ENCODE results near the gene PLG.
"Not testable (repeated sequence)": the region's sequence is repeated elsewhere in the genome, so short reads cannot be mapped to it uniquely, and the experiment has no call there.

PLG gene

DNA sequence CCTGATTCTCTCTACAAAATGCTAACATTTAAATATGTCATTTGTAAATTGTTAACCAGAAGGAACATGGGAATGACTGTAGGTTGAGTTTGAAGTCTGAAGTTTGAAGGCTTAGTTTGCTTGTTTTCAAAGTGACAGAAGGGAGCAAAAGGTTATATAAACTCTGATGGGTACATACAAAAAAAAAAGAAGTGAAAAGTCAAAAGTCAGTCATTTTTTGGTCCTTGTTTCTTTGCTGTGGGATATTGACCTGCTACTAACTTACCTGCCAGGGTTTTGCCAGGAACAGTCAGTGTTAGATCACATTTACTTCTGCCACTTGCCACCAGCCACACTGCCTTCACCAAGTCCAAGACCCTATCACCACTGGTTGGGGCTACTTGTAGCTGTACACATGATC, 6.9 kb downstream of the PLG start:
- DNase-seq = not testable (repeated sequence)

DNA sequence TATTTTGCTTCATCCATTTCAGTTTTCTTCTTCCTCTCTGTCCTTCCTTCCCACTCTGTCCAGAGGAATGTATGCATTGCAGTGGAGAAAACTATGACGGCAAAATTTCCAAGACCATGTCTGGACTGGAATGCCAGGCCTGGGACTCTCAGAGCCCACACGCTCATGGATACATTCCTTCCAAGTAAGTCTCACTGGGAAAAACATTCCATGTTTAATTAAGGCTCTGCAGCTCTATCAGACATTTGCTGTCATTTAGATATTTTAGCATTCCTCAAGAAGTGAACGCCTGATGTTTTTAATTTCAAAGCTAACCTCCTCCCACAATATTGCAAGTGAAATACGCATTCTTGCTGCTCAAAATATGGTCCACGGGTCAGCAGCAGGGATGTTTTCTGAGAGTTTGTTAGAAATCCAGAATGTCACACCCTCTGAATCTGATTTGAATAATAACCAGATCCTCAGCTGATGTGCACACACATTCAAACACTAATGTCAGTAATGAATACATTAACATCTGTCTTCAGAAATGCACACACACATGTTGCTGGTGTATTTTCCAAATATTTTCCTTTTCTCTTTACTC, 12.8 kb downstream of the PLG start:
- no peak for DNase-seq

DNA sequence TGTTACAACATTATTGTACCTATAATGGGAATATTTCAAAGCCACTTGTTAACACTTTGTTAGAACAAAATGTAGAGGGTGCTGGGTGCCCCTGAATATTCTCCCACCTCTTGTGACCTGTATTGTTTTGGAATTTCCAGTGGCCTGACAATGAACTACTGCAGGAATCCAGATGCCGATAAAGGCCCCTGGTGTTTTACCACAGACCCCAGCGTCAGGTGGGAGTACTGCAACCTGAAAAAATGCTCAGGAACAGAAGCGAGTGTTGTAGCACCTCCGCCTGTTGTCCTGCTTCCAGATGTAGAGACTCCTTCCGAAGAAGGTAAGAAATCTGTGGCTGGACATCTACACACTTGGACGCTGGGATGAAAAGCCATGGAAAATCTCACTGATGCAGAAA, 28.9 kb downstream of the PLG start:
- DNase-seq = no peak

DNA sequence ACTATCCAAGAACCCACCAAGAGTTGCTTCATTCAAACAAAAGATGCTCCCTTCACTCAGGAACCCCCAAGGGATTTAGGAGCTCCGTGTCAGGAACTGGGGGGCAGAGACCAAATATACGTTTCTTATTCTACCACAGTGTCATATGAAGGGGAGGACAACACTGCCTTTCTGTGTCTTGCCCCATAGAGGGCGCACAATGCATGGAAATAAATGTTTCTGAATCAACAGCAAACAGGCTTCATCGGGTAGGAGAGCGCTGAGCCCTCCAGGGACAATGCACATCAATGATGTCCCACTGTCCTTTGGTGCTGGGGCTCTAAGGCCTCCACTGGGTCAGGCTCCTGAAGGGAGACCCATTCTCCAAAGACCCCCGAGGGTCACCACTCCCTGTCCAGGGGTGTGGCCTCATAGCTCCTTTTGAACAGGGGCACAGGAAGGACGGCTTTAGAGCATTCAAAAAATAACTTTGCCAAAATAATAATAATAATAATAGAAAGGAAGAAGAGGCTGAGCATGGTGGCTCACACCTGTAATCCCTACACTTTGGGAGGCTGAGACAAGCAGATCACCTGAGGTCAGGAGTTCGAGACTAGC, 31.1 kb downstream of the PLG start:
- peak; percentile 46 for DNase-seq

DNA sequence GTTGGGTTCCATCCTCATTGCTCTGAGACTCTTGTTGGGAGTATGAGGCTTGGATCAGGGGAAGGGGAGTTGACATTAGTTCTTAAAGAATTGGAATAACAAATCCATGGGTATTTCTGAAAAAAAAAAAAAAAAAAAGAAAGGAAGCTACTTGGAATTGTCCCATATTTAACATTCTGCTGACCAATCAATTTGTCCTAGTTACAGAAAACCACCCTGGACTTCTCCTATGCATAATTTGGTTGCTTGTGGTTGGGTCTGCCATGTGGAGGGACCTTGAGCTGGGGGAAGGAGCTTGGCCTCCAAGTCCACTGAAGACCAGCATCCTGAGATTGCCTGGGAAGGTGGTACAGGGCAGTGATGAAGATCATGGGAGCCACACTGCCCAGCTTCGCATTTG, 32.6 kb downstream of the PLG start:
- DNase-seq = no peak

DNA sequence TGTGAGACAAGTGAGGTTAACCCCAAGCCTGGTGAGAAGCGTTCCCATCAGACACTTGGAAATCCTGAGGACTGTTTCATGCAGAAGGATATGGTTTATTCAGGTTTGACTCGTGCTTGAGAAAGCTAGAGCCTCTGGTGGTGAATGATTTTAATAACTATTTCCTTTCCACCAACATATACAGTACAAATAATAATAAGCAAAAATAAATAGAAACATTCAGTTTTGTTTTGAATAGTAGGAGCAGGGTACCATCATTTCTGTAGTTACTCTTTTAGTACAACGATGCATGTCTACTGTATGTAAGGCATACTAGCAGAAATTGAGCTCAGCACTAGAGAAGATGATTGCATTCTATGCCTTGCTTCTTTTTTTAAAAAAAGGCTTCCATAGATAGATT, 33.5 kb downstream of the PLG start:
- no peak for DNase-seq

DNA sequence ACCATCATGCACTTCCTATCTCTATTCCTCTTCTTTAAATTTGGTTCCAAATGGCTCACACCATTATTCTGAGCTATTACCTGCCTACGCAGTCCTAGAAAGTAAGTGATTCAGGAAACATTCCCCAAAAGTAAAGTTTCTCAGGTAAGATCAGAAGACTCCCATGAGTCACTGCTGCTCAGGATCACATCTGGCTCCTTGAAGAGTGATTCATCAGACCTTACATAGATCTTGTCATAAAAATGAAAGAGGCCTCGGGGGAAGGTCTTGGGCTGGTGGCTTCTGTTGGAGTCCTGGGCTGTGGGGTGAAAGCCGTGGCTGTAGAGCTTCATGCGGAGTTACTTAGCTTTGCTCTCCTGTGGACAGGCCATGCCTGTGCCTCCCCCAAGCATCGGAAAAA, 35.9 kb downstream of the PLG start:
- DNase-seq = no peak

DNA sequence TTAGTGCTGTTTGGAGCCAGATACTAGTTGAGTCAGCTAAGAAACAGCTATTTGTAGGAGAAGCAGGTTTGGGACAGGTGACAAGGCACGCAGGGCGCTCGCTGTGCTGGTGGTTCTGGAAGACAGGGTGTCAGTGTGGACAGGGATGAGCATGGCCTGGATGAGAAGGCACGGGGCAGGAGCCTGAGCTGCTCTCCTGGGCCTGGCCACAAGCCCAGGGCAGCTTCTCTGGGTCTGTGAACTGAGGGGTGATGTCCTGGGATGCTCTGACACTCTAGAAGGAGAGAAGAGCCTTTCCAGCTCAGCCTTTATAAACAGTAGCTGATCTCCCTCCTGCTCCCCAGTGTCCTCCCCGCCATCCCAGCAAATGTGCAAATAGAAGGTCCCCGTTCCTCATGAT, 37.9 kb downstream of the PLG start:
- DNase-seq = no peak

DNA sequence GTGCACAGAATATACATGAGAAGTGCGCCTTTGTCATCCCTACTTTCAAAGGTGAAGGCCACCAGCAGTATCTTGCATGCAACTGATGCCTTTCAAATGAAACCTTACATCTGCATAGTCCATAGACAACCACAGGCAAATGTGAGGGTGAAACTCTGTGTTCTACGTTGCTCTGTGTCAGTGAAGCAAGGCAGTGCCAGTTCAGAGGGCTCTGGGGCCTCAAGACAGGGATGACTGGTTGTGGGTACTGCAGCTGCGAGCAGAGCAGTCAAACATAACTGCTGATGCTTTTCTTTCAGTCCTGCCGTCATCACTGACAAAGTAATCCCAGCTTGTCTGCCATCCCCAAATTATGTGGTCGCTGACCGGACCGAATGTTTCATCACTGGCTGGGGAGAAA, 39.0 kb downstream of the PLG start:
- not testable (repeated sequence) for DNase-seq

DNA sequence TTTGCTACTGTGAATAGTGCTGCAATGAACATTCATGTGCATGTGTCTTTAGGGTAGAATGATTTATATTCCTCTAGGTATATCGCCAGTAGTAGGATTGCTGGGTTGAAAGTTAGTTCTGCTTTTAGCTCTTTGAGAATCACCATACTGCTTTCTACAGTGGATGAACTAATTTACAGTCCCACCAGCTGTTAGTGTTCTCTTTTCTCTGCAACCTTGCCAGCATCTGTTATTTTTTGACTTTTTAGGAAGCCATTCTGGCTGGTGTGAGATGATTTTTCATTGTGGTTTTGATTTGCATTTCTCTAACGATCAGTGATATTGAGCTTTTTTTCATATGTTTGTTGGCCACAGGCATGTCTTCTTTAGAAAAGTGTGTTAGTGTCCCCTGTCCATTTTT, 40.0 kb downstream of the PLG start:
- no peak for DNase-seq

DNA sequence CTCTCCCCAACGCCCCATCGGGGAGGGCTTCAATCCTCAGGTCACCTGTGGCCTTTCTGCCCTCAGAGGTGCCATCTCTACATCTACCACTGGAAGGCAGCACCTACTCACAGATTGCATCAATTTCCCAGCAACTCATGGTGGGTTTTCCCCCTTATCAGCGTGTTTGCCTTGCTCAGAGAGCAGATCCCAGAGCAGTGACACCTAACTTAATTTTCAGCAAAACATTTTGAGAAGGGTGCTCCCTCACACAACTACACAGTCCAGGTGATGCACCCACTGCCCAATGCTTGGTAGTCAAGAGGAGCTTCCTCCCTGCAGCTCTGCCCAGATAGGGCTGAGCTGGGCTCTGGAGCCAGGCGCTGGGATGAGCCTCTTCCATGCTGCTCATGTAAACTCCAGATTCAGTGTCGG, 48.2 kb downstream of the PLG start:
- peak; percentile 21 for DNase-seq

DNA sequence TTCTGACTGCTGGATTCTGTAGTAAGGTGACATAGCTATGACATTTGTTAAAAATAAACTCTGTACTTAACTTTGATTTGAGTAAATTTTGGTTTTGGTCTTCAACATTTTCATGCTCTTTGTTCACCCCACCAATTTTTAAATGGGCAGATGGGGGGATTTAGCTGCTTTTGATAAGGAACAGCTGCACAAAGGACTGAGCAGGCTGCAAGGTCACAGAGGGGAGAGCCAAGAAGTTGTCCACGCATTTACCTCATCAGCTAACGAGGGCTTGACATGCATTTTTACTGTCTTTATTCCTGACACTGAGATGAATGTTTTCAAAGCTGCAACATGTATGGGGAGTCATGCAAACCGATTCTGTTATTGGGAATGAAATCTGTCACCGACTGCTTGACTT, 51.2 kb downstream of the PLG start:
- not testable (repeated sequence) for DNase-seq

DNA sequence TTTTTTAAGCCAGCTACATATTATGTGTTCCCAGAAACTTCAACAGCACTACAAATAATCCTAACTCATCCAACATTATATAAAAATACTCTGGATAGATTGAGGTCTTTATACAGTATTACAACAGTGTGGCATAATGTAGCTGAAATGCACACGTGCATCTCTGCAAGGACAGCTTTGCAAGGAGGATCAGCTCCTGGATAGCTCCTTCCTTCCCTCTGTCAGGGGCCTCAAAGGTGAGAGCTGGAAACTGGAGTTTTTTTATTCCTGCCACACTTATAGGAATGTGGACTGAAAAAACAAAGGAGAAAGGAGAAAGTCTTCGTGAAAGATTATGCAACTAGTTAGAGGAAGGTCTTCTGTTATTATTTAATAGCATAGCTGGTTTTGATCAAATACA, 53.1 kb downstream of the PLG start:
- DNase-seq = no peak

DNA sequence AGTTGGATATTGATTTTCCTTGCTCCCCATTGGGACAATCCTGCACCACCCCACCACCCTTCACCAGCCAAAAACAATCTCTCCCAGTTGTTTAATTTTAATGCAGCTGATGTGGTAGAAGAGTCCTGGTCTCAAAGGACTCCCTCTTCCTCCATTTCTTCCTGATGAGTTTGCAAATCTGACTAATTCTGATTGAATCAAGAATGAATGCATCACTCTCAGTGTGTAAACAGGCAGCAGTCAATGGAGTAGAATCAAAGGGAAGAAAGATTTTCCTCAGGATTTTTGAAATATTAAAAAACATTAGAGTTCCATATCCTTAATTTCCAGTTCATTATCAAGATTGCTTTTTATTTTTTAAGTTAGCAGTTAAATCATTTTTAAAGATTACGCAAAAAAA, 54.0 kb downstream of the PLG start:
- DNase-seq = no peak

DNA sequence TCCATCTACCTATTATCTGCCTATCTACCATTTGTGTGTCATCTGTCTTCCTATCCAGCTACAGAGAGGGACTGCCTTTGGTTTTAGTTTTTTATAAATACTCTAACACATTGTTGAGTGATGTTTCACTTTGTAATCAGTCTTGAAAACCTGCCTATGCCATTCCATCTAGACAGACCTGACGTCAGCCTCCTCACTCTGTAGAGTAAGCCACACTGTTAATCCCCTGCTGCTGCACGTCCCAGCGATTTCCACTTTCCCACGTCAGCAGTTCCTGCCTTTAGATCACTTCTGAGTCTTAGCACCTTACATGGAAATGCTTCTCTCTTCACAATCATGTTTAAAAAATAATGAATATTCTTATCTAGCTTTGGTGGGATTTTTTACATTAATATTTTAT, 54.8 kb downstream of the PLG start:
- no peak for DNase-seq

DNA sequence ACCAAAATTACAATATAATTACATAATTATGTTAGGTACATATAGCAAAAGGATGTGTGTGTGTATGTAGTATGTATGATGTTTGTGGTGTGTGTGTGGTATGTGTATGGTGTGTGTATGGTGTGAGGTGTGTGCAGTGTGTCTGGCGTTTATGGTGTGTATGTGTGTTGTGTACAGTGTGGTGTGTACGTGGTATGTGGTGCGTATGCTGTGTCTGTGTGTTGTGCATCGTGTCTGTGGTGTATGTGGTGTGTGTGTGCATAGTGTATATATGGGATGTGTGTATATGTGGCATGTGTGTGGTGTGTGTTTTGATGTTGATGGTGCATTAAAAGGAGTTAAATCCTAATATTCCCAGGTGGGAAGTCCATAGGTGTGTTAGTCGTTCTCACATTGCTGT, 62.8 kb downstream of the PLG start:
- DNase-seq = no peak

DNA sequence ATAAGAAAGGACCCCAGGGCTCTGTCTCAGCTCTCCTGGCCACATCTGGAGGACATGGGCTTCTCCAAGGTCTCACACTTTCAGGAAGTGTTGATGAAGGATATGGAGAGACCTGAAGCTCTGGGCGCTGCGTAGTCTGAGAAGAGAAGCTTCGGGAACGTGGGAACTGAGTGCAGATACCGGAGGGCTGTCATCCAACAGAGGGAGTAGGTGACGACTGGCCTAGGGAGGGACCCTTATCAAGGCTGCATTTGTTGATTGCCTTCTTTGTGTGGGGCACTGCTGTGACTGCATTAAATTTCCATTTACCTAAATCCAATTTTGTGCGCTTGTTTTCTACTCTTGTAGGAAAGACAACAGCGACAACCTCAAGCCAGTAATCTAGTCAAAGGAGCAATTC, 63.4 kb downstream of the PLG start:
- no peak for DNase-seq

DNA sequence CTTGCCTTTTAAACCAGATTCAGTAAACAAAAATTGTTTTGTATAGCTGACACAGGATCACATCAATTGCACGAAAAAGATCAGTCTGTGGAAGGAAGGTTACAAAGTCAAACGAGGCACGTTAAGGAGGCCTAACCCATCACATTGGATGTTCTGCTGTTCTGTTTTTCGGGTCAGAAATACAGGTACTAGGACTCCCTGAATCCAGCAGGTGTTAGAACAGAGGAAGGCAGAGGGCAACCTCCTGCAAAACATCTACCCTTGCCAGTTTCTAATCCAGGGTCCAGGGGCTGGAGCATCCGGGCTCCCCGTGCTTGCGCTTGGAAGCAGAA, 64.6 kb downstream of the PLG start:
- no peak for DNase-seq

DNA sequence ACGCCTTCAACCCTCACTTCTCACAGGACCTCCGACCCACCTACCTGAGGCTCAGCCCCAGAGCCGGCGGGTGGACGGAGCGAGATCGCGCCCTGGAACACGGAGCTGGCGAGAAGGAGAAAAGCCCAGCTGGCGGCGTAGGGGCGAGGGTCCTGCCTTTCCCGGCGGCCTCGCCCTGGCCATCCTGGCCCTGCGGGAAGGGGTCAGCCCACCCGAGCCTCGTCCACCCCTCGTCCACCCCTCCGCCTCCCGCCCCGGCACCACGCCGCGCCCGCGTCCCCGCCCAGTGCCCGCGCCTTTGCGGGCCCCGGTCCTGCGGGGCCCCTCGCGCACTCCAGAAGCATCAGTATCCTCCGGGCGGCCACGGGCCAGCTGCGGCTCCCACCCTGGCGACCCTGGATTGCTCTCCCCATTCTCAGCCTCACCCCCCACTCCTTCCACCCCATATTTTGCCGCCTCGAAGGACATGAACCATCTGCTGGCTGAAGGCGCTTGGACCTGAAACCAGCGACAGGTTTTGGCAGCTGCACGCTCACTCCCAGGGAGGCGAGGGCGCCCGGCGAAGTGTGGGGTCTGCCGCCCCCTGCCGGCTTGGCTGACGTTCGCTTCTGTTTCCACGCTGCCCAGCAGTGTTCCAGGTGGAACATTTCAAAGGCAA, 65.1 kb downstream of the PLG start:
- DNase-seq = peak; percentile 36

DNA sequence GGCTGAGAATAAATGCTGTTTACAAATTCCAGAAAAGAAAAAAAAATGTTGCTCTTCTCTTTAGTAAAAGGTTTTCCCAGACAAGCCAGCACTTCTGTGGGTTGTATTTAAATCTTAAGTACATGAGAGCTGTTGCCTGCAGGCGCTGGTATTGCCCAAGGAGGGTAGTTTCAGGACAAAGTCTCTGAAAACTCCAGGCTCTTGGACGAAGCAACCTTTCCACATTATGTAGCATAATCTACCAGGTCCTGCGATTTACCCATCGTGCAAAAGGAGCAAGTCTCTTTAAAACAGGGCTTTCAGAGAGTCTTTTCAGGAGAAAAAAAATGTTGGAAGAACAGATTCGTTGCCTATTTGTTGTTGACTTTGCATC, 65.6 kb downstream of the PLG start:
- no peak for DNase-seq

DNA sequence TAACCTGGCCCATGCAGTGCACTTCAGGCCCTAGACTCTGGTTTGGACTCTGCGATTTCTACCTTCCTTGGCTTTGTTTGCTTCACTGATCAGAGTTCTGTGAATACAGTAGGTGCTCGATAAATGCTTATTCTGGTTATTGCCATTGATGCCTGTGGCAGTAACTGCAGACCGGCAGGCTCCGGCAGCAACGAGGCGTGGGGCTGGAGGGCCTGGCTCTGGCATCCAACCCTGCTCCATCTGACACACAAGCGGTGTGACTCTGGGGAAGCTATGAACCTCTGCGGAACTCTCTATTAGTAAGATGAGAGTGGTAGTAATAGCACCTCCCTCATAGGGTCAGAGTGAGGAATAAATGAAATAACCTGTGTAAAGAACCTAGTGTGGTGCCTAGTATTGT, 66.1 kb downstream of the PLG start:
- no peak for DNase-seq

DNA sequence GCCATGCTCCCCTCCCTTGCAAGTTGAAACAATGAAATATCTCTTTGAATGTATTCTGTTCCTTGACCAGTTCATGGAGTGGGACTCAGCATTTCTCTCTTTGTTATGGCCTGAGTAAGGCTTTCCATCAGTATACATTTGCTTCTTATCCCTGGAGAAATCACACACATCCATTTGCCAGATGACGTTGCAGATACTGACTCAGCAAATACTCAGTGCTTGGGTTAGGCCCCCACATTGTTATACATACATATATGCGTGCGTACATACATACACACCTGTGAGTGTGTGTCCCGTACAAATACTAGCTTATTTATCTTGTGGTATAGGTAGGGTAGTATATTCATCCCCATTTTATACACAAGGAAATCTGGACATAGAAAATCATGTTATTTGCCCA, 72.4 kb downstream of the PLG start:
- DNase-seq = no peak

DNA sequence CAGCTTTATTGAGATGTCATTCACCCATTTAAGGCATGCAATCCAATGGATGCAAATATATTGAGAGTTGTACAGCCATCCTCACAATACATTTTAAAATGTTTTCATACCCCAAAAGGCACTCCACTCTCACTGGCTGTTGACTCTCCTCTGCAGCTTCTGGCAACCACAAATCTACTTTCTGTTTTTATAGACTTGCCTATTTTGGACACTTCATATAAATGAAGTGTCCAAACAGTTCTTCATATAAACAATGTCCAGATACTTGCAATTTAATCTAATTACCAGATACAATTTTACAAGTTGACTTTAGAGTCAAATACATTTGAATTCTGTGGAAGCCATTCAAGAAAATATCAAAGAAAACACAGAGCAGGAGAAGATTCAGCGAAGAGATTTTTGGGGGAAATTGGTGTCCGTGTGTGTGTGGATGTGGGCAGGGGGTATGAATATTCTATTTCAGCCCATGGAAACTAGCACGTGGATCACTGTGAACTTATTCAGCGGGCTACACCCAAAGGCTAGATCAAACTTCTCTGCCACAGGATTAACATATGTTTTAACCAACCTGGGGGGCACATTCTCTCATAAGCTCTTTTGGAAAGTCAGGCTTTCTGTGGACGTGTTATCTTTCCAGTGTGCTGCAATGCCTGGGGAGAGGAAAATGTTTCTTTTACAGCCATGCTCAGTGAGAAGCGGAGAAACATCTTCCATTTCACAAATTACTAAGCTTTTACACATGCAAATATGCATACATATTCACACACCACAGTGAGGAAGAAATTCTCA, 73.9 kb downstream of the PLG start:
- no peak for DNase-seq

DNA sequence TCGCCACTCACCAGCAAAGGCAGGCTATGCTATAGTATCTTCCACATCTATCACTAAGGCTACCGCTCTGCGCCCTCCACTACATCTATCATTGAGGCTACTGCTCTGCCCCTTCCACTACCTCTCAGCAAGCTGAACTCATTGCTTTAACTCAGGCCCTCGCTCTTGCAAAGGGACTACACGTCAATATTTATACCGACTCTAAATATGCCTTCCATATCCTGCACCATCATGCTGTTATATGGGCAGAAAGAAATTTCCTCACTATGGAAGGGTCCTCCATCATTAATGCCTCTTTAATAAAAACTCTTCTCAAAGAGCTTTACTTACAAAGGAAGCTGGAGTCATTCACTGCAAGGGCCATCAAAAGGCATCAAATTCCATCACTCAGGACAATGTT, 77.1 kb downstream of the PLG start:
- DNase-seq = not testable (repeated sequence)
